ENCODE measurements around the gene MTOR.

- TF ChIP-seq, protein P1, sequence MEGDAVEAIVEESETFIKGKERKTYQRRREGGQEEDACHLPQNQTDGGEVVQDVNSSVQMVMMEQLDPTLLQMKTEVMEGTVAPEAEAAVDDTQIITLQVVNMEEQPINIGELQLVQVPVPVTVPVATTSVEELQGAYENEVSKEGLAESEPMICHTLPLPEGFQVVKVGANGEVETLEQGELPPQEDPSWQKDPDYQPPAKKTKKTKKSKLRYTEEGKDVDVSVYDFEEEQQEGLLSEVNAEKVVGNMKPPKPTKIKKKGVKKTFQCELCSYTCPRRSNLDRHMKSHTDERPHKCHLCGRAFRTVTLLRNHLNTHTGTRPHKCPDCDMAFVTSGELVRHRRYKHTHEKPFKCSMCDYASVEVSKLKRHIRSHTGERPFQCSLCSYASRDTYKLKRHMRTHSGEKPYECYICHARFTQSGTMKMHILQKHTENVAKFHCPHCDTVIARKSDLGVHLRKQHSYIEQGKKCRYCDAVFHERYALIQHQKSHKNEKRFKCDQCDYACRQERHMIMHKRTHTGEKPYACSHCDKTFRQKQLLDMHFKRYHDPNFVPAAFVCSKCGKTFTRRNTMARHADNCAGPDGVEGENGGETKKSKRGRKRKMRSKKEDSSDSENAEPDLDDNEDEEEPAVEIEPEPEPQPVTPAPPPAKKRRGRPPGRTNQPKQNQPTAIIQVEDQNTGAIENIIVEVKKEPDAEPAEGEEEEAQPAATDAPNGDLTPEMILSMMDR (conservative IDR thresholded peaks at IDR 0.05; ENCODE audit: low read depth, low read length) = no peak
- no peak for TF ChIP-seq EZH2 (IDR thresholded peaks at IDR 0.05; ENCODE audit: low read length, unreplicated experiment)
- no peak for TF ChIP-seq EZH2phosphoT487 (IDR thresholded peaks at IDR 0.05; ENCODE audit: borderline replicate concordance, low read length)
Measured at GRCh38 chr1:11098931-11099309, 163.4 kb downstream of the MTOR start.
